HG03135 (cell line): ENCODE measurements around the gene GLRX.

Experiments used
- ATAC-seq: cut with Tn5 transposase; IDR thresholded peaks from one replicate; pipeline ENCODE4 v1.9.1; 2021; ENCODE audit warnings: mild to moderate bottlenecking, moderate library complexity; ENCODE audit not compliant: unreplicated experiment

The GLRX gene

DNA sequence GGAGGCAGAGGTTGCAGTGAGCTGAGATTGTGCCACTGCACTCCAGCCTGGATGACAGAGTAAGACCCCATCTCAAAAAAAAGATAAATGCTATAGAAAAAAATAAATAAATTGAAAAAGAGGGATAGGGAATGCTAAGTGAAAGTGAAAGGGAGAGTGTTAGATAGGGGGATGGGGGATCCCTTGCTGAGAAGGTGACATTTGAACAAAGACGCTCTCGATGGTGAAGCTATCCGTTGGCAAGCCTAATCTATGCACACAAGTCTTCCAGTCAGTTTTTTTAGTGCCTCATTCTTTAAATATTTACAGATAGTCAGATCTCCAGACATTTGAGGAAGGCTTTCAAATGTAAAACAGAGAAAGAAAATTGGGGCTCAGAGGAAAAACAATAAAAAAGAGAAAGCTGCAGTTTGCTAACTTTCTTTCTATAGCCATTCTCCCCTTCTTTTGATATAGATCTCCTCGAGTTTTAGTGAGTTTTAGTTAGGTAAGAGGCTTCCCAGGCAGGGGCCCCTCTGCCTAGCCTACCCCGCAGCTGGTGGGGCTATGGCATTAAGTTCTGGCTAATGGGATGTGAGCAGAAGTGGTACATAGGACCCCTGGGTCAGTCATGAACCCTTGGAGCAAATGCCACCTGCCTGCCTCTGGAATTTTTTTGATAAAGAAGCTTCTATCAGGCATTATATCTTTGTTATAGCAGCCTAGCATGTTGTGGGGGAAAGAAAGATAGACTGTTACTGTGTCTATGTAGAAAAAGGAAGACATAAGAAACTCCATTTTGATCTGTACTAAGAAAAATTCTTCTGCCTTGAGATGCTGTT lies 12.0 kb downstream of the GLRX start:
- no peak for ATAC-seq

DNA sequence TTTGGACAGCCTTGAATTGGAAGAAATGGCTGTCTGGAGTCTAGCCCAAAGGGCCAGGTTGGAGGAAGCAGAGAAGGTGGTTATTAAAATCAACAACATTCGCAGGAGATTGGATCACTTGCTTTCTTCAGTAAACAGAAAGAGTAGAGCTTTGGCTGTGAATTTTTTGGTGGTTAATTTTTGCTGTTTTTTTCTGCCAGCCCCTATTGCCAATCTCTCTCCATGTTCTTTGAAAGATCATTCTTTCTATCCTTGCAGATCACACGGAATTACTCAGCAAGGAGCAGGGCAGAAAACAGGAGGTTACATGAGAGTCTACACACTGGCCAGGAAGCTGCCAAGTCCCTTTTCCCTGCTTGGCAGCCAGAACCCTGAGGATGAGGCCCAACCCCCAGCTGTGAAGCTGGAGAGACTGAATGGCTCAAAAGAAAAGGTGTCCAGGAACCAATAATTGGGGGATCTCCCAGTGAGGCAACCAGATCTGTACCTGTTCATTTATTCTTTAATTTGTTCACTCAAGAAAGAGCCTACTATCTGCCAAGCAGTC lies 13.0 kb downstream of the GLRX start:
- no peak for ATAC-seq

GRCh38 chr5:95808686-95809413 lies 13.7 kb downstream of the GLRX start:
- ATAC-seq = peak; percentile 100

GRCh38 chr5:95808013-95808685 lies 14.4 kb downstream of the GLRX start:
- ATAC-seq = peak; percentile 2

GRCh38 chr5:95806687-95807086 lies 15.8 kb downstream of the GLRX start:
- no peak for ATAC-seq

GRCh38 chr5:95804736-95805539 lies 17.6 kb downstream of the GLRX start:
- ATAC-seq = no peak

- ATAC-seq = no peak
Measured at GRCh38 chr5:95803271-95804148, 19.0 kb downstream of the GLRX start.

- no peak for ATAC-seq
Measured at GRCh38 chr5:95801961-95802360, 20.6 kb downstream of the GLRX start.

DNA sequence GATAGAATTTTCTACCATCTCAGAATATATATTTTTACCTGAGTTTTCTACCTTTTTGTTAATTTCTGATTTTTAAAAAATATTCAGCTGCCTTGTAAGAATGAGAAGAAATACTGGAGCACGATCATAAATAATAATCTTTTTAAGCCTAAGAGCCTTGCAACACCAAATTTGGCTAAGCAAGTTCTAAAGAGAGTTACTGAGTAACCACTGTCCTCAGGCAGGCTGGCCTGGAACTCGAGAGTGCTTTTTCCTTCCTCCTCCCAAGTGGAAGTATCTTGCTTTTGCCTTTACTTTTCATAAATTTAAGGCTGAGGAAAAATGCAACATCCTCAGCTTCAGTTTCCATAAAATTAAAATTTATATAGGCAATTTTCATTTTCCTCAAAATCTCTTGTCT lies 21.0 kb downstream of the GLRX start:
- ATAC-seq = no peak

GRCh38 chr5:95800553-95800952 lies 22.0 kb downstream of the GLRX start:
- ATAC-seq = no peak

DNA sequence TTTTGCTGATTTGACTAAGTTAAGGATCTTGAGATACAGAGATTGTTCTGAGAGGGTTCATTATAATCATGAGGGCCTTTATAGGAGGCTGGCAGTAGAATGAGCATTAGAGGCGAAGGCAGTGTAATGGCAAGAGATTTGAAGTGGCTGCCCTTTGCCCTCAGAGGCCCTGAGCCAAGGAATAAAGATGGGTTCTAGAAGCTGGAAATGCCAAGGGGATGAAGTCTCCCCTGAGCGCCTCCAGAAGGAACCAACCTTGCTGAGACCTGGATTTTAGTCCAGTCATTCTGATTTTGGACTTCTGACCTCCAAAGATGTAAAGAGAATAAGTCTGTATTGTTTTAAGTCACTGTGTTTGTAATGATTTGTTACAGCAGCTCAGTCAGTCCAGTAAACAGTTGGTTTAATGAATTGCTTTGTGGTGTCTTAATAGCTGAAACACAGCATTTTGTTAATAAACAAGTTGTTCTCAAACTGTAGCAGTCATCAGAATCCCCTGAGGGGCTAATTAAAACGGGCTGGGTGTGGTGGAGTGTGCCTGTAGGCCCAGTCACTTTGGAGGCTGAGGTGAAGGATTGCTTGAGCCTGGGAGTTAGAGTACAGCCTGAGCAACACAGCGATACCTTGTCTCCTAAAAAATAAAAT lies 23.2 kb downstream of the GLRX start:
- ATAC-seq = no peak

DNA sequence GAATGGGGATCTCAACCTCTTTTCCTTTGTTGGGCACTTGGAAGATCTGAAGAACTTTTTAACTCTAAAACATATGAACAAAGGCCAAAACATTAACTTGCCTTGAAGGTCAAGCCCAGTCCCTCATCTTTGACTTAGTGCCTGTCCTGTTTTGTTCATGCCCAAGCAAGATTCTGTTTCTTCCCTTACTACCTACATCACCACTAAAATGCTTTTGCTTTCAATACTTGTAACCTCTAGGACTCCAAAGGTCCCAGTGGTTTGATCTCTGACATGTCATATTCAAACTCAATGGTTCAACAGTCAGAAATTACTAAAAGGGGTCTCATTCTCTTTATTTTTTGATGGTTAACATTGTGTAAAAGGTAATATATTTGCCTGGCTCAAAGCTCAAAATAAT lies 24.0 kb downstream of the GLRX start:
- no peak for ATAC-seq

DNA sequence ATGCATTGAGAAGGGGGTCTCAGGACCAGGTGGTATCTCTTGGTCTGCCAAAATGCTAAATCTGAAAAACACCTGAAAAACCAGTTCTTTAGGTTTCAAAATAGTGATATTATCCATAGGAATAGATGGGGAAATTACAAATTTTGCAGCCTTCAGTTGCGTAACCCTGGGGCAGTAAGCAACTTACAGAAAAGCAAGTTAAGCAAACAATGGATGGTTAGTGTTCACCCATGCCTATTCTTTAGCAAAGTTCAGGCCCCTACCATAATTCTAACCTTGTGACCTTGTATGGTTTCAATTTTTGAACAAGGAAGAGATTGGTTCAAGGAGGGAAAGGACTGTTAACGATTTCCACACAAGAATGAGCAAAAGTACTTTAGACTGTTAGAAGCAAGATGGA lies 24.5 kb downstream of the GLRX start:
- no peak for ATAC-seq

GRCh38 chr5:95797301-95797700 lies 25.2 kb downstream of the GLRX start:
- ATAC-seq = no peak

DNA sequence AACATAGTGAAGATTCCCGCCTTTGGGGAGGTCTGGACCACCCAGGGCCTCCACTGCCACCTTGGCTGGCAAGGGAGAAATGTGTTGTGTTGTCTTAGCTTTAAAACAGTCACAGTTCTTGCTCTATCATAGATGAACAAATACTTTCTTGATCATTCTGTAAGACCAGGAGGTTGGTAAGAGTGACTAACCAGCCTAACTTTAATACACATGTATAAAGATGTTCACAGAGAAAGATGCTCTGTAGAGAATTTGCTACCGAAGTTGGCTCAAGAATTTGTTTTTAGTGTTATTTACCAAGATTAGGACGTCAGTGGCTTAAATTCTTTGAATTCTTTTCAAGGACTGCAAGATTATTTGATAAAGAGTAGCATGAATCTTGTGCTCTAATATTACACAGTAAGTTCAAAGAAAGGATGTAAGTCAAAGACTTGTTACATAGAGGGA lies 28.4 kb downstream of the GLRX start:
- no peak for ATAC-seq

DNA sequence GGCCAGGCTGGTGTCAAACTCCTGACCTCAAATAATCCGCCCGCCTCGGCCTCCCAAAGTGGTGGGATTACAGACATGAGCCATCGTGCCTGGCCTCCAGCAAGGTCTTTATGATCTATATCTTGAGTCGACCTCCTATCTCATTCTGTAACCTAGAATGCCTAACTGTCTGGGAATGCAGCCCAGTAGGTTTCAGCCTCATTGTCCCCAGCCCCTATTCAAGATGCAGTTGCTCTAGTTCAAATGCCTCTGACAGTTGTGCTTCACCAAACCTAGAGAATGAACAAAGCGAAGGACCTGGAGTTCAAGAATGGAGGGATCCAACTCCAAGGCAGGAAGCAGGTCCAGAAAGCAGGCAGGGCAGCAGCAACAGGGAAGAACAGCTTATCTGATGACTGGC lies 30.8 kb downstream of the GLRX start:
- no peak for ATAC-seq

DNA sequence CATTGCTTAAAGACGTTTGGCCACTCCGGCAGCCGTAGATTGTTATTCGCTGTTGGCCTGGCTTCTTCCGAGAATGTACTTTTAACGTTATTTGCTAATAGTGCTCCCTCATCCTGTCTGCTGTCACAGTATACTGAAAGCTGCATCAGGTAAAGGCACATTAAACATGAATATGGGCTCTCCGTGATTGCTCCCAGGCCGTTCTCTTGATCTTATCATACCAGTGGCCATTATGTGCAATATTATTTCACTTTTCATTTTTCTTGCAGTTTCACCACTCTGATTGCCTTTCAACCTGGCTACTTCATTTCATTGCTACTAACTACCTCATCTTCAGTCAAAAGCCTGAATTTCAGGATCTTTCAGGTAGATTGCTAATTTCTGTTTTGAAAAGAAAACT lies 34.0 kb downstream of the GLRX start:
- ATAC-seq = no peak

DNA sequence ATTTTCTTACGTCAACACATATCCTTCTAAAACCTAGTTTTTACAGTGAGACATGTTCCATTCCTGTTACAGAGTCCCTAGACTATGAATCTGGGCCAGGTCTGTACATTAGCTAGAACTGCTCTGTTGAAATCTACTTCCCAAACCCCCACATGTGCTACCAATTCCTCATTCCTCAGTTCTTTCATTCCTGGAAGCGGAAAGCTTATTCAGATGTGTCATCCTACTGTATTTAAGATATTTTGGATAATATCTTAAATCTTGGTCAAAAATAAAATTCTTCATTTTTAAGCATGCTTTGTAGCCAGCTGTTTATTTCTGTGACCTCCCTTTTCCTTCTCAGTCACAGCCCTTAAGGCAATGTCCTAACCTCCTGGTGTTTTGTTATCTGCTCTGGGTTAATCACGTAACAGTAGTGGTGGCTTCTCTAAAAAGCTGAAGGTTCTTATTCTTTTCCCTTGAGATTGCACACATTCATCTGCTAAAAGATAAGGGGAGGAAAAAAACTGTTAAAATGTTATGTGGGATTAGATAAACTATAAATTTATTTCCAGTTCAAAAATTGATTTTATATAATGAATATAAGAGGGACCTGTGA lies 35.6 kb downstream of the GLRX start:
- no peak for ATAC-seq
